ENCODE data around the gene PHF23. TPM values are rescaled to one million over a fixed set of nuclear protein-coding genes. Genes with fewer than 3 reads are reported as not detected.

PHF23 gene
- 62.6 TPM for polyA plus RNA-seq (2013, experiment 1 of 2; ENCODE audit: insufficient read length)
- polyA plus RNA-seq (2013, experiment 2 of 2; ENCODE audit: insufficient read length) = 57.5 TPM

DNA sequence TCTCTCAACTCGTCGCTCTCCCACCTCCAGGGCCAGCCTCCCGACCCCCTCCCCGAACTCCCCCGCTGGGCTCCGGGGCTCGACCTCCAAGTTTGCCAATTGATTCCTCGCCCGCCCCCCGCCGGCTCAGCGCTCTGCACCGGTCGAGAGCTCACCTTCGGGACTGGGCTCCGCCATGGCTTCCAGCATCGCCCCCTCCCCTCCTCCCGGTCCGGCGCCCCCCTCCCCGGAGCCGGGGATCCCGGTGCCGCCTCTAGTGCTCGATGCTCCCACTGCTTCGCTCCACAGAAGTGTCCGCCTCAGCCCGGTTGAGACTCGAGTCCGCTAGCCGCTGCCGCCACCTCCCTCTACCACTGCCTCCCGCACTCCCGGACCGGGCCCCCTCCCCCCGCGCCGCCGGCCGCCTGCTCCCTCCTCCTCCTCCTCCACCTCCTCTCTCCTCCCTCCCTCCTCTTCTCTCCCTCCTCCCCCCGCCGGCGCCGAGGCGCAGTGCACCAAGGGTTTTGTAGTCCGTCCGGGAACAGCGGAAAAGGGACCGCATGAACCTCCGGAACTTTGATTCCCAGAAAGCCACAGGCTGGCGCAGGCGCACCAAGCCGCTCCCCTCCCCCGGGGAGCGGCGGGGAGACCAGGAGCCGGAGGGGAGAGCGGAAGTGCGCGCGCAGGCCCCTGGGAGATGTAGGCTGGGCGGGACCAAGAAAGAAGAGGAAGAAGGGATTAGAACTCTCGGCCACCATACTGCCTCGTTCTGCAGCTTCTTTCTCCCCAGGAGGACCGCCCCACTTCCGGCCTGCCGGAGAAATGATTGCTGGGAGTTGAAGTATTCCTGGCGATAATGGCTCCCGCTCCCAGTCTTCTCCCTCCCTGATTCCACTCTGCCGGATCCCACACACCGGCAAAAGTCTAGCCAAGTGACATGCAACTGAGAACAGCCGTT is at the start of gene PHF23:
TSS of gene PHF23 (minus strand) at position 367 of the 937 bp plus-strand sequence. CDS start at position 189, 178 bp downstream.
- peak; percentile 100 for DNase-seq

DNA sequence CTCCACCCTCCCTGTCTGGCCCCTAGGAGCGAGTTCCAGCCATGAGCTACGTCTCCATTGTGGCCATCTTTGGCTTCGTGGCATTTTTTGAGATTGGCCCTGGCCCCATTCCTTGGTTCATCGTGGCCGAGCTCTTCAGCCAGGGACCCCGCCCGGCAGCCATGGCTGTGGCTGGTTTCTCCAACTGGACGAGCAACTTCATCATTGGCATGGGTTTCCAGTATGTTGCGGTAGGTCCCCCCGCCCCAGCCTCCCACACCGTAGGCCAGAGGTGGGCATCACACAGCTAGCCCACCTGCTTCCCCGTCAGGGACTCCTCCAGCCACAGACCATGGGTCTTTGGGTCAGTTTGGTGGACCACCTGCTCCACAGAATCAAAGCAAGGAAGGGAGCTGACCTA is 46.4 kb upstream of the PHF23 start:
- no peak for DNase-seq

DNA sequence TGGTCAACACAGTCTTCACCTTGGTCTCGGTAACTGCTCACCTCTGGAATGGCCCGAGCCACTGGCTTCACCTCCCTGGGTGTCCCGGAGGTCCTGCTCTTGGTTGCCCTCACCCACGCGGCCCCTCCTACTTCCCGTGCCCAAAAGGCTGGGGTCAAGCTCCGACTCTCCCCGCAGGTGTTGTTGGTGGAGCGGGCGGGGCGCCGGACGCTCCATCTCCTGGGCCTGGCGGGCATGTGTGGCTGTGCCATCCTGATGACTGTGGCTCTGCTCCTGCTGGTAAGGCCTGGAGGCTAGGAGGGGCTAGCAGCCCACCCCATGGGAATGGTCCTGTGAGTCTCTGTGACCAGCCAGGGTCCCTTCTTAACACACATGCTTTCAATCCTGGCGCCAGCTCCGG is 45.7 kb upstream of the PHF23 start:
- no peak for DNase-seq

DNA sequence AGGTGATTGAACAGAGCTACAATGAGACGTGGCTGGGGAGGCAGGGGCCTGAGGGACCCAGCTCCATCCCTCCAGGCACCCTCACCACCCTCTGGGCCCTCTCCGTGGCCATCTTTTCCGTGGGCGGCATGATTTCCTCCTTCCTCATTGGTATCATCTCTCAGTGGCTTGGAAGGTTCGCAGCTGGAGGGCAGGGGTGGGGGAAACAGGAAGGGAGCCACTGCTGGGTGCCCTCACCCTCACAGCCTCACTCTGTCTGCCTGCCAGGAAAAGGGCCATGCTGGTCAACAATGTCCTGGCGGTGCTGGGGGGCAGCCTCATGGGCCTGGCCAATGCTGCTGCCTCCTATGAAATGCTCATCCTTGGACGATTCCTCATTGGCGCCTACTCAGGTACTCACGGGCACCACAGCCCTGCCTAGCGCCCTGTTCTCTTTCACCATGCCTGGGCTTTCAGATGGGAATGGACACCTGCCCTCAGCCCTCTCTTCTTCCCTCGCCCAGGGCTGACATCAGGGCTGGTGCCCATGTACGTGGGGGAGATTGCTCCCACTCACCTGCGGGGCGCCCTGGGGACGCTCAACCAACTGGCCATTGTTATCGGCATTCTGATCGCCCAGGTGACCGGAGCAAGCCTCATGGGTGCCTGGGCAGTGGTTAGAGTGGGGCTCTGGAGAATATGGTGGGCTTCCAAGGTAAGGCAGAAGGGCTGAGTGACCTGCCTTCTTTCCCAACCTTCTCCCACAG is 44.4 kb upstream of the PHF23 start:
- DNase-seq = no peak

DNA sequence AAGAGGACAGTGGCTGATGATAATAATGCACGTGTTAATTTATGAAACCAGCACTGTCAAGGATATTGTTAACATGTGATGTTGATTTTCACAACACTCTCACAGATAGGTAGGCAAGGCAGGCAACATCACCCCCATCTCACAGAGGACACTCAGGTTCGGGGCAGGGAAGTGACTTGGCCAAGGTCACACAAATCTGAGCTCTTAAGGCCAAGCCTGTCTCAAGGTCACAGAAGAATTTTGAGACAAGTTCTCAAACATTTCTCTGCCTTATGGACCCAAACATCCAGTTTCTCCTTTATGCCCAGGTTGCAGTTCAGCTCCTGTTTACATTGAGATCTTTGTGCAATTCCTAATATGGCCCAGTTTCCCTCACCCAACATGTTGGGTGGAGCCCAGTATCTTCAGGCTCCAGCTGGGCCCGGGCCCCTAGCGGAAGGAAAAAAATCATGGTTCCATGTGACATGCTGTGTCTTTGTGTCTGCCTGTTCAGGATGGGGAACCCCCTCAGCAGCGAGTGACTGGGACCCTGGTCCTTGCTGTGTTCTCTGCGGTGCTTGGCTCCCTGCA is 43.6 kb upstream of the PHF23 start:
- DNase-seq = no peak

DNA sequence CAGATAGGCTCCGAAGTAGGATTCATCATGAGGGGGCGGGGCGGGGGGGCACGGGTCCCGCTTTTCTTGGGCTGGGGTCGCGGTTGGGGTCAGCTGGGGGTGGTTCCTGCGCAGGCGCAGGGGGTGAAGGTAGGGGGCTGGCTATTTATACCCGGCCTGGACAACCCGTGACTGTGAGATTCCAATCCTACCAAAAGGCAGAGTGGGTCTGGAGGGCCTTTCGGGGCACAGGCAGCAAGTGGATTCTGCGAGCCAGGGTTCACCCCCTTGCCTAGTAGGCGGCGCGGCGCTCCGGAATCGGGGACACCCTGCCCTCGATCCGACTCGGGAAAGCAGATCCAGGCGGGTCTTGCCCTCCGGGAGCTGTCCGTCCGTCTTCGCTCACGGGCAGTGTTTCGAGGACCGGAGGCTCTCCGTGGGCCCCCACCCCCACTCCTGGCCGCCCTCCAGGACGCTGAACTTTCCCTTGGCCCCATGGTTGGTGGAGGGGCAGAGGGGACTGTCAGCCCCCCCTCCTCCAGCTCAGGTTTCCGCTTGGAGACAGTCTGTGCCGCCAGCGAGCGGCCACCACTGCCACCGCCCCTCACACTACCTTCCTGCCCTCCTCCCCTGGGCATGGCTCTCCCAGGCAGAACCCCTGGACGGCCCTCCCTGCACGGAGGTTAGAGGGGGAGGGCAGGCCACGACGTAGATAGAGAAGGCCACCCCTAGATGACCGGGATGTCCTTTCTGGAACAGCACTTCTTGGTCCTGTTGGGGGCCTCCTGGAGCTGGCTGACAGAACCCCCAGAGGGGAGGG is 42.9 kb upstream of the PHF23 start:
- DNase-seq = no peak

DNA sequence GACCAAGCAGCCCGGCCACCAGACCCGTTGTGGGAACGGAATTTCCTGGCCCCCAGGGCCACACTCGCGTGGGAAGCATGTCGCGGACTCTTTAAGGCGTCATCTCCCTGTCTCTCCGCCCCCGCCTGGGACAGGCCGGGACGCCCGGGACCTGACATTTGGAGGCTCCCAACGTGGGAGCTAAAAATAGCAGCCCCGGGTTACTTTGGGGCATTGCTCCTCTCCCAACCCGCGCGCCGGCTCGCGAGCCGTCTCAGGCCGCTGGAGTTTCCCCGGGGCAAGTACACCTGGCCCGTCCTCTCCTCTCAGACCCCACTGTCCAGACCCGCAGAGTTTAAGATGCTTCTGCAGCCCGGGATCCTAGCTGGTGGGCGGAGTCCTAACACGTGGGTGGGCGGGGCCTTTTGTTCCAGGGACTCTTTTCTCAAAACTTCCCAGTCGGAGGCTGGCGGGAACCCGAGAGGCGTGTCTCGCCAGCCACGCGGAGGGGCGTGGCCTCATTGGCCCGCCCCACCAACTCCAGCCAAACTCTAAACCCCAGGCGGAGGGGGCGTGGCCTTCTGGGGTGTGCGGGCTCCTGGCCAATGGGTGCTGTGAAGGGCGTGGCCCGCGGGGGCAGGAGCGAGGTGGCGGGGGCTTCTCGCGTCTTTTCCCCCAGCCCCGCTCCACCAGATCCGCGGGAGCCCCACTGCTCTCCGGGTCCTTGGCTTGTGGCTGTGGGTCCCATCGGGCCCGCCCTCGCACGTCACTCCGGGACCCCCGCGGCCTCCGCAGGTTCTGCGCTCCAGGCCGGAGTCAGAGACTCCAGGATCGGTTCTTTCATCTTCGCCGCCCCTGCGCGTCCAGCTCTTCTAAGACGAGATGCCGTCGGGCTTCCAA is 42.1 kb upstream of the PHF23 start, which contains the start of gene SLC2A4:
TSS of gene SLC2A4 (plus strand) at position 645 of the 879 bp plus-strand sequence. CDS start at position 862, 217 bp downstream.
- peak; percentile 94 for DNase-seq

DNA sequence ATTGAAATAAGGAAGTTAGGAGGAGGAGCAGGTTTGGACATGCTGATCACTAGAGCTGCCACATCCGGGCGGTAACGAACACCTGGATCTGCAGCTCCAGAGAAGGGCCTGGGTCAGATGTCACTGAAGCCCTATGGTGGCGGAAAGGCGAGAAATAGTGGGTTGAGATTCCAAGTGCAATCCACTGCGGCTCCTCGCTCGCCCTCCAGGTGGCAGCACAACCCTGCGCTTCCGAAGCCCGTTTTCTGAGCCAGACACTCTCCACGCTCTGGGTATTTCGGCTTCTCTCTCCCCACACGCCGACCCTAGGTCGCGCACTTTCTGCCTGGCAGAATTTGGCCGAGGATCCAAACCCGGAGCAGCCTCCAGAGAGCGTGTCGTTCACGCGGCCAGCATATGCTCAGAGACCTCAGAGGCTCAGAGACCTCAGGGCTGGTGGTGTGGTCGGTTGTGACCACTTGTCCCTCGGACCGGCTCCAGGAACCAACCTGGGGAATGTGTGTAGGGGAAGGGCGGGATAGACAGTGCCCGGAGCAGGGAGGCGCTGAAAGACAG is 41.3 kb upstream of the PHF23 start:
- DNase-seq = peak; percentile 75

DNA sequence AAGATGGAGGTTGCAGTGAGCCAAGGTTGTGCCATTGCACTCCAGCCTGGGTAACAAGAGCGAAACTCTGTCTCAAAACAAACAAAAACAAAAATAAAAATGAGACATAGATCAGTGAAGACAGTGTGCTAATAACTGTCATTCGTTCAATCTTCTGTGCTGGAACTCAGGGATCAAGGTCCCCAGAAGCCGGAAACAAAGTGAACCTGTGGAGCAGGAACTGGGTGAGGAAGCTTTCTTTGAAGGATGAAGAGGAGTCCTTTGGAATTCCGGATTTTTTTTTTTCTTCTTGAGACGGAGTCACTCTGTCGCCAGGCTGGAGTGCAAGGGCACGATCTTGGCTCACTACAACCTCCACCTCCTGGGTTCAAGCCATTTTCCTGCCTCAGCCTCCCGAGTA is 40.2 kb upstream of the PHF23 start:
- DNase-seq = no peak

DNA sequence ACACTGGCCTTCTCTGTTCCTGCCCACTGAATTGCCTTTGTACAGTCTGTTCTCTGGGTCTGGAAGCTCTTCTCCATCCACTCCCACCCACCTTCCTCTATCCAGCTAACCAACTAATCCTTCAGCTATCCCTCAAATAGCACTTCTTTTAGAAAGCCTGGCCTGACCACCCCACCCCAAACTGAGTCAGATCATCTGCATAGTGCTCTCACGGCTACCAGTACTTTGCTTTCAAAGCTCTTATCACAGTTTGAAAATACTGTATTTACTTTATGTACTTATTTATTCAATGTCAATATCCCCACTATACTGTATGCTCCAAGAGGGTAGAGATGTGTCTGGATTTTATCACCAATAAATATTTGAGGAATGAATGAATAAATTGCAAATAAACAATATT is 27.5 kb upstream of the PHF23 start:
- DNase-seq = no peak

DNA sequence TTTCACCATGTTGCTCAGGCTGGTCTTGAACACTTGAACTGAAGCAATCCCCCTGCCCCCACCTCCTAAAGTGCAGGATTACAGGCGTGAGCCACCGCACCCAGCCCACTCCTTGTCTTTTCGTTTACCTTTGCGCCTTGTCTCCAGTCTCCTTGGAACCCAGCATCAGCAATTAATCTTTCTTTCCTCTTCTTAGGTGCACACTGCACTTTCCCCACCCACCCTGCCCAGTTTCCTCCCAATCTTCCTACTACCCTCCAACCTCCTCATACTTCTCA is 24.5 kb upstream of the PHF23 start:
- no peak for DNase-seq

DNA sequence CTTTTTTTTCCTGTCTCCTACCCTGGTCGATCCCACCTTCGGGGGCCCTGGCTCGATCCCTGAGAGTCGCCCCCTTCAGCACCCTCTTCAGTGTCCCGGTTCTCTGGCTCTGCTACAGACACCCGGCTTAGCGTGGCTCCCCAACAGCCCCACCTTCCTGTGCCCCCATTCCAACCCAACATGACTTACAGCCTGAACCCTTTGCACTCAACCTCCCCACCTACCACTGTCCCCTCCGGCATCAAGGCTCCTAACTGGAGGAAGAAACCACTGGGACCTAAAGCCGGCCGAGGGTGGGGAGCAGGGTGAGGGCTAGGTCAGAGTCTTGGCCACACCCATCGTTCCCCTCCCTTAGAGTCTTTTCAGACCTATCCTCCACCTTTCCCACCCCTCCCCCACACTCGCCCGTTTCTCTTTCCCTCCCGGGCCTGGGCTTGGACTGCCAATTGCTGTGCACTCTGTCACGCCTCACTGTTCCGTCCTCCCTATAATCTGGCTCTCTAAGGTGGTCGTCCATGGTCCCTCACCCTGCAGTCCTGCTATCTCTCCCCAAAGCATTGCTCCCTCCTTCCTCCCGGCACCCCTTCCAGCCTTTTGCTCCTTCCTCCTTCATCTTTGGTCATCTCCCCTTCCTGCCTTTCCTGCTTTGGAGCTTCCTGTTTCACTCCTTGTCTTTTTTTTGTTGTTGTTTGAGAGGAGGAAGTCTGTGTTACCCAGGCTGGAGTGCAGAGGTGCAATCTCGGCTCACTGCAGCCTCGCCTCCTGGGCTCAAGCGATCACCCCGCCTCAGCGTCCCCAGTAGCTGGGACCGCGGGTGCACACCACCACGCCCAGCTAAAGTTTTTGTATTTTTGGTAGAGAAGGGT is 23.9 kb upstream of the PHF23 start:
- no peak for DNase-seq

DNA sequence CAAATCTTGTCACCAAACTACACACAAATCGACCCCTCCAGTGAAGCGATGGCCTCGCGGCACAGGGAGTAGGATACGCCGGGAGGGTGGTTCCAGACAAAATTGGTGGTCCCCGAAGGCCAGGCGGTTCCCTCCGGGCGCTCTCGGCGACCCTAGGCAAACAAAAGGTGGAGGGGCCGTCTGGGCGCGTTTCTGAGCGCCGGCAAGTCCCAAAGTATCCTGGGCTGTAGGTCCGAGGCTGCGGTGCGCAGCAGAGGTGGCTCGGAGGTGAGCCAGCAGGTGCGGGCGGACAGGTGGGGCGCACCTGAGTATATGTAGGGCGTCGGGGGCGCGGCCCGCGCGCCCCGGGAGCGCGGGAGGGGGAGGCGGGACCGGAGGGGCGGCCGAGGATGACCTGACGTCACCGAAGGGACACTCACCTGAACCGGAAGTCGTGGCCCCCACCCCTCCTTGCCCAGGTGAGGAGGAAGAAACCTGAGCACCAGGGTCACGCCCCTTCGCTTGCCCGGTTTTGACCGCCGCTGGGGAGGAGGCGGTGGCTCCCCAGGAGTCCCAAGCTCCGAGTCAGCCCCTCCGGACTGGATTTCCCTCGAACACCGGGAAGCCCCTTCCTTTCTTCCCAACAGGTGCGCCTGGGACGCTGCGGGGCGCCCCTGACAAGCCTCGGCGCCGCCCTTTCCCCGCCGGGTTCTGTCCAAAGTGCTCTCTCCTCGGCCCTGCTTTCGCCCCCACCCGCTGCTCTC is 23.1 kb upstream of the PHF23 start, which contains the start of gene CLDN7:
TSS of gene CLDN7 (minus strand) at position 287 of the 743 bp plus-strand sequence. CDS start 435 bp downstream, outside the sequence.
- DNase-seq = no peak

DNA sequence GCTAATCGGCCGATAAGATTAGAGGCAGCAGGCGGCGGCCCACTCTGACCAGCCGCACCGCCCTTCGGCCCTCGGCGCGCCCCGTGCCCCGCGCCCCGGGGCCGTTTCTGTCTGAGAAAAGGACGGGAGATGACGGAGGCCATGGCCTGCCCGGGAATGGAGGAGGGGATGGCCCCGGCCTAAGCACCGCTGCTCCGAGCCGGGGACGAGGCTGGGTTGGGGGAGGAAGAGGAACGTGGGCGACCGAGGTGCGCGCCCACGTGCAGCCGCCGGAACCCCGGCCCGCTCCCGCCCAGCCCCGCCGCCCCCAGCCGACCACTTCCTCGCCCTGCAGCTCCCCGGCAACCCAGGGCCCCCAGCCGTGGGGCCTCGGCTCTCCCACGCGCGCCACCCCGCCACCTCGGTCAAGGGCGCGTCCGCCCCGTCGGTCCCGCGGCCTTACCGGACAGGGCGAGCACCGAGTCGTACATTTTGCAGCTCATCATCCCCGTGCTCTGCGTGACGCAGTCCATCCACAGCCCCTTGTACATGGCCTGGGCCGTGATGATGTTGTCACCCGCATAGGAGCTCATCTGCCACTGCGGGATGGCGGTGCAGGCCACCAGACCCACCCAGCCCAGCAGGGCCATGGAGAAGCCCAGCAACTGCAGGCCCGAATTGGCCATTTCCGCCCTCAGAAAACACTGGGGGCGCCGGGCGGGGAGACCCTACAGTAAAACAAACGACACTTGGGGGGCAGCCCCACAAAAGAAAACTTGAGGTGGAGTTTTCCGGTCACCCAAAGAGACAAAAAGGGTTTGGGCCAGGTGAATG is 22.3 kb upstream of the PHF23 start:
- no peak for DNase-seq

DNA sequence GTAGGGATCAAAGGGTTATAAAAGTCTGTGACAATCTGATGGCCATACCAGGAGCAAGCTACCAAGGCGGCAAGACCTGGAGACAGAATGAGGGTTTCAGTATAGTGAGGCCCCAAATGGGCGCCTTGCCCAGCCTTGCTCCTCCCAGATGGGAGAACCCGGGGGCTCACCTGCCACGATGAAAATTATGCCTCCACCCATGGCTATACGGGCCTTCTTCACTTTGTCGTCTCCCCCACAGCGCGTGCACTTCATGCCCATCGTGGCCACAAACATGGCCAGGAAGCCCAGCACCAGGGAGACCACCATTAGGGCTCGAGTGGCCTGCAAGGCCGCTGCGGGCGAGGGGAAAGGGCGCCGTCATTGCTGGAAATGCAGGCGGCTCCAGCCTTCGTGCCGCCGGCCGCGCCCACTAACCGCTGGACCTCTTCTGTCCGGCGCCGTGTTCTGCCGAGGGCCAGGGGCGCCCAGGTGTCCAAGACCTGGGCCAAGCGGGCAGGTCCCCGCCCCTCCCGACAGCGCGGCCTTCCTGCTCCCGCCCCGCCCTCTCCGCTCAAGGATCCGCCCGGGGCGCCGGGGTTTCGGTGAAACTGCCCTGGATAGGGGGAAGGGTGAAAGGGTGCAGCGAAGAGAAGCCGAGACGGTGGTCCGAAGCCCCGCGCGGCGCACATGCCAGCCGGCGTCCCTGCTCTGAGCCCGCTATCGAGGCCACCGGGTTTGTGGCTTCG is 21.6 kb upstream of the PHF23 start:
- no peak for DNase-seq

DNA sequence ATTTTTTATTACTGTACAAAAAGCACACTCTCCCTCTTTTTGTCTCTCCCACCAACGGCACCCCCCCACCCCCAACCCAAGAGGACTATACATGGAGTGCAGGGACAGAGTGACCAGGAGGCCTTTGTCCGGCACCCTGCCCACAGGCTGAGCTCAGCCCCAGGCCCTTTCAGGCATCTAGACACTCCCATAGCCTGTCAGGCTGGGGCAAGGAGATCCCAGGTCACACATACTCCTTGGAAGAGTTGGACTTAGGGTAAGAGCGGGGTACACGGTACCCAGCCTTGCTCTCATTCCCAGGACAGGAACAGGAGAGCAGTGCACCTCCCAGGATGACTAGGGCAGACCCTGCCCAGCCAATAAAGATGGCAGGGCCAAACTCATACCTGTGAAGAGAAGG is 20.9 kb upstream of the PHF23 start:
- no peak for DNase-seq

DNA sequence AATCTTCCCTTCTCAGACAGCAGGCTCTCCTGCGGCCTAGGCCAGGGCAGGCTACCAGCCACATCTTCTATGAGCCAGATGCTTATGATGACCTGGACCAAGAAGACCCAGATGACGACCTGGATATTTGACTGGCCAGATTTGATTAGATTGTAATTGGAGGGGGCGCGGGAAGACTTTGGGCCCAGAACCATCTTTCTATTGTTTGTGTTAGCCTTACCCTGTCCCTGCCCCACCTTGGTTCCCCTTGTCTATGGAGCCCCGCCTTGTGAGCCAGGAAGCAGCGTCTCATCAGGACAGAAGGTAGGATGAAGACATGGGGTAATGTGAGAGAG is 20.3 kb upstream of the PHF23 start:
- DNase-seq = no peak
